ENCODE measurements around the gene SCAPER.
A peak's percentile ranks its signal among the peaks of the same experiment; 100 is the strongest.

Gene SCAPER, protein sequence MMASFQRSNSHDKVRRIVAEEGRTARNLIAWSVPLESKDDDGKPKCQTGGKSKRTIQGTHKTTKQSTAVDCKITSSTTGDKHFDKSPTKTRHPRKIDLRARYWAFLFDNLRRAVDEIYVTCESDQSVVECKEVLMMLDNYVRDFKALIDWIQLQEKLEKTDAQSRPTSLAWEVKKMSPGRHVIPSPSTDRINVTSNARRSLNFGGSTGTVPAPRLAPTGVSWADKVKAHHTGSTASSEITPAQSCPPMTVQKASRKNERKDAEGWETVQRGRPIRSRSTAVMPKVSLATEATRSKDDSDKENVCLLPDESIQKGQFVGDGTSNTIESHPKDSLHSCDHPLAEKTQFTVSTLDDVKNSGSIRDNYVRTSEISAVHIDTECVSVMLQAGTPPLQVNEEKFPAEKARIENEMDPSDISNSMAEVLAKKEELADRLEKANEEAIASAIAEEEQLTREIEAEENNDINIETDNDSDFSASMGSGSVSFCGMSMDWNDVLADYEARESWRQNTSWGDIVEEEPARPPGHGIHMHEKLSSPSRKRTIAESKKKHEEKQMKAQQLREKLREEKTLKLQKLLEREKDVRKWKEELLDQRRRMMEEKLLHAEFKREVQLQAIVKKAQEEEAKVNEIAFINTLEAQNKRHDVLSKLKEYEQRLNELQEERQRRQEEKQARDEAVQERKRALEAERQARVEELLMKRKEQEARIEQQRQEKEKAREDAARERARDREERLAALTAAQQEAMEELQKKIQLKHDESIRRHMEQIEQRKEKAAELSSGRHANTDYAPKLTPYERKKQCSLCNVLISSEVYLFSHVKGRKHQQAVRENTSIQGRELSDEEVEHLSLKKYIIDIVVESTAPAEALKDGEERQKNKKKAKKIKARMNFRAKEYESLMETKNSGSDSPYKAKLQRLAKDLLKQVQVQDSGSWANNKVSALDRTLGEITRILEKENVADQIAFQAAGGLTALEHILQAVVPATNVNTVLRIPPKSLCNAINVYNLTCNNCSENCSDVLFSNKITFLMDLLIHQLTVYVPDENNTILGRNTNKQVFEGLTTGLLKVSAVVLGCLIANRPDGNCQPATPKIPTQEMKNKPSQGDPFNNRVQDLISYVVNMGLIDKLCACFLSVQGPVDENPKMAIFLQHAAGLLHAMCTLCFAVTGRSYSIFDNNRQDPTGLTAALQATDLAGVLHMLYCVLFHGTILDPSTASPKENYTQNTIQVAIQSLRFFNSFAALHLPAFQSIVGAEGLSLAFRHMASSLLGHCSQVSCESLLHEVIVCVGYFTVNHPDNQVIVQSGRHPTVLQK (N-terminal part only)

DNA sequence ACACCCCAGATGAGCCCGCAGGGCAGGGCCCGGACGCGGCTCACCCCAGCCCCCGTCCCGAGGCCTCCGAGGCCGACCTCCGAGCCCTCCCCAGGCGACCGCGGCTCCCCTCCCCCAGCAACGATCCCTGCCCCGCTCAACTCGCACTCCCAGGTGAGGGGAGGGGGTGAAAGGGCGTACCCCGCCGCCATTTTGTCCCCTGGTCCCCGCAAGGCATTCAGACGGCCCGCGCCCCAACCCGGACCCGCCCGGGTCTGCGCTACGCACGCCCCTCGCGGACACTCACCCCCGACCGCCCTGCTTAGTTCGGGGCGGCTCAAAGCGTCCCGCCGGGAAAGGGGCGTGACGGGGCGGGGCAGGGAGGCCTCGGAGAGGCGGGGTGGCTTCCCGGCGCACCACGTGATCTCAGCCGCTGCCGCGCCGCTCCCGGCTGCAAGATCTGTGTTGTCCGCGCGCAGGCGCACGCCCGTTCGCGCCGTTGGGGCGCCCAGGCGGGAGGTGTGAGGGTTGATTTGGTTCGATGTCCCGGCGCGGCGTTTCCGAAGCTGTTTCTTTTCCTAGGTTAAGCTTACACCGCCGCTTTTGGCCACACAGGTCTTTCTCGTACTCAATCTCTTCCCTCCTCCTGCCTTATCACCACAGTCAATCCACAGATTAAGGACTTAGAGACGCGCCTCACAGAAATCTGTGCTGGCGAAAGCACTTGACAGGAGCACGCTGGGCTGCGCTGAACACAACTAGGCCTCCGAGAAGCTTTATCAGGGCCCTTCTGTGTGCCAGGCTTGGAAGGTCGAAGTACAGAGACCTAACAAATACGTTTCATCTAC is at the start of gene SCAPER:
SCAPER (minus strand) TSS at position 328 of the 827 bp plus-strand sequence. CDS start 21,523 bp downstream, outside the sequence.
- peaks cover 9% of the 10 kb centered on the region for H3K27me3 Mint-ChIP-seq (ENCODE audit: low read depth, poor library complexity)
- H3K36me3 Mint-ChIP-seq (ENCODE audit: low read depth), result peaks cover 11% of the 10 kb centered on the region
- TF ChIP-seq CTCF (IDR thresholded peaks at IDR 0.05), result no peak
- peaks cover 31% of the 10 kb centered on the region for H3K4me1 Mint-ChIP-seq
- H3K4me3 Mint-ChIP-seq, result peak within 1 kb of the TSS; percentile 90
- peak within 1 kb of the TSS; percentile 89 for H3K27ac Mint-ChIP-seq
- peak; percentile 97 for DNase-seq
- peaks cover 24% of the 10 kb centered on the region for H3K9me3 Mint-ChIP-seq

DNA sequence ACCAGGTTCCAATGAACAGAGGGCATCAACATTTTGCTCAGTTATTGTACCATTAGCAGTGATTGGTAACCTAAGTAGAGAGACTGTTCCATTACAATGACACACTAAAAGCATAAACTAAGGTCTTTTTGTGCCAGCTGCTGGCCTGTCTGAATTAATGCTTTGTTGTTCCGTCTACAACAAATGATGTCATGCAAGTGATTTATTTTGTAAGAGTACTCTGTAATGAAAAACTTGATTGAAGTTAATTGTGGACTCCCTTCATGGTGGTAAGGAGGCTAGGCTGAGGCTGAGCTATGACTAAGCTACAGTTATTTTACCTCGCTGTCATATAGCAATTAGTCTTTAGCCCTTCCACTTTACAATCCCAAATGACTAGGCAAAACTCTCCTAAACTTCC is 49.6 kb upstream of the SCAPER start:
- Mint-ChIP-seq H3K27ac (no peak overlapping the region), H3K9me3 (no peaks in the 10 kb centered on the region), H3K4me1 (peaks cover 4% of the 10 kb centered on the region), H3K36me3 (ENCODE audit: low read depth) (peaks cover 19% of the 10 kb centered on the region), H3K4me3 (no peak overlapping the region), H3K27me3 (ENCODE audit: low read depth, poor library complexity) (peaks cover 6% of the 10 kb centered on the region)
- no peak for TF ChIP-seq CTCF (IDR thresholded peaks at IDR 0.05)
- no peak for DNase-seq

DNA sequence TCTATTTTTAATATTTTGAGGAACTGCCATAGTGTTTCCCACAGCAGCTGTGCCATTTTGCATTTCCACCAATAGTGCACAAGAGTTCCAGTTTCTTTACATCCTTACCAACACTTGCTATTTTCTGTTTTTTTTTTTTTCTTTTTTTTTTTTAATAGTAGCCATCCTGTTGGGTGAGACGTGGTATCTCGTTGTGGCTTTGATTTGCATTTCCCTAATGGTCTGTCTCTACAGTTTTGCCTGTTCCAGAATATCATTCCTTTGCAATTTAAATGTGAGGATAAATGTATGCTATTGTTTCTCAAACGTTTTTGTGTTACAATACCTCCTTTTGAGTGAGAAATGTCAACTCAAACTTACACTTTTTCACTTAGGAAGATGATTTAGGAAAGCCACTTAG is 48.8 kb upstream of the SCAPER start:
- H3K36me3 Mint-ChIP-seq (ENCODE audit: low read depth), result peaks cover 24% of the 10 kb centered on the region
- H3K27ac Mint-ChIP-seq, result no peak overlapping the region
- H3K4me1 Mint-ChIP-seq, result peaks cover 4% of the 10 kb centered on the region
- no peaks in the 10 kb centered on the region for H3K9me3 Mint-ChIP-seq
- TF ChIP-seq CTCF (IDR thresholded peaks at IDR 0.05), result no peak
- H3K4me3 Mint-ChIP-seq, result no peak overlapping the region
- DNase-seq, result no peak
- H3K27me3 Mint-ChIP-seq (ENCODE audit: low read depth, poor library complexity), result peaks cover 6% of the 10 kb centered on the region

- no peak for TF ChIP-seq CTCF (IDR thresholded peaks at IDR 0.05)
- no peaks in the 10 kb centered on the region for H3K9me3 Mint-ChIP-seq
- DNase-seq, result no peak
- H3K27me3 Mint-ChIP-seq (ENCODE audit: low read depth, poor library complexity), result peaks cover 3% of the 10 kb centered on the region
- H3K36me3 Mint-ChIP-seq (ENCODE audit: low read depth), result peaks cover 46% of the 10 kb centered on the region
- peak overlapping the region; percentile 55 for H3K27ac Mint-ChIP-seq
- no peak overlapping the region for H3K4me3 Mint-ChIP-seq
- peaks cover 4% of the 10 kb centered on the region for H3K4me1 Mint-ChIP-seq
Observed at GRCh38 chr15:76951220-76951619, 46.1 kb upstream of the SCAPER start.

GRCh38 chr15:76947454-76947853 is 42.3 kb upstream of the SCAPER start:
- no peak for TF ChIP-seq CTCF (IDR thresholded peaks at IDR 0.05)
- no peak for DNase-seq
- Mint-ChIP-seq H3K9me3 (peaks cover 4% of the 10 kb centered on the region), H3K4me1 (no peaks in the 10 kb centered on the region), H3K36me3 (ENCODE audit: low read depth) (peaks cover 80% of the 10 kb centered on the region), H3K27me3 (ENCODE audit: low read depth, poor library complexity) (peaks cover 3% of the 10 kb centered on the region), H3K27ac (peak overlapping the region; percentile 73), H3K4me3 (no peak overlapping the region)
